Mesenchymal stem cell (in vitro differentiated cells and primary cell): Measurements from ENCODE around the gene CASP2.

ENCODE experiments used
- DNase-seq: peaks from one replicate; pipeline ENCODE4 v3.0.0-alpha.2; 2013
- H2AFZ ChIP-seq: one replicate; pipeline ENCODE4 v1.6.1; 2013; ENCODE audit warnings: low read depth, mild to moderate bottlenecking, control low read depth, inconsistent platforms, low read length, moderate library complexity
- H2AK5ac ChIP-seq: 2 replicates; pipeline ENCODE4 v1.6.1; 2013; ENCODE audit warnings: low read length, moderate library complexity, mild to moderate bottlenecking, inconsistent platforms; ENCODE audit not compliant: severe bottlenecking
- H2BK120ac ChIP-seq: one replicate; pipeline ENCODE4 v1.6.1; 2013; ENCODE audit warnings: low read depth, mild to moderate bottlenecking, inconsistent platforms, low read length, moderate library complexity
- H2BK12ac ChIP-seq, 2 experiments: one replicate each; pipeline ENCODE4 v1.6.1; 2013; ENCODE audit warnings: inconsistent platforms in 2 of 2, low read length in 2 of 2, mild to moderate bottlenecking in 2 of 2, moderate library complexity in 2 of 2, control low read depth in 1 of 2
- H2BK15ac ChIP-seq: one replicate; pipeline ENCODE4 v1.6.1; 2013; ENCODE audit warnings: mild to moderate bottlenecking, low read depth, inconsistent platforms; ENCODE audit not compliant: poor library complexity, severe bottlenecking
- H2BK5ac ChIP-seq: 2 replicates; pipeline ENCODE4 v1.6.1; 2013; ENCODE audit warnings: low read depth, mild to moderate bottlenecking, low read length, control low read depth, inconsistent platforms; ENCODE audit not compliant: poor library complexity, severe bottlenecking
- H3K14ac ChIP-seq, 2 experiments: one replicate each; pipeline ENCODE4 v1.6.1; 2013; ENCODE audit warnings: inconsistent platforms in 2 of 2, low read length in 2 of 2, control low read depth in 1 of 2, mild to moderate bottlenecking in 1 of 2, moderate library complexity in 1 of 2
- H3K18ac ChIP-seq, 2 experiments: one replicate each; pipeline ENCODE4 v1.6.1; 2013; ENCODE audit warnings: inconsistent platforms in 2 of 2, low read length in 2 of 2, control low read depth in 1 of 2, low read depth in 1 of 2, mild to moderate bottlenecking in 1 of 2
- H3K23ac ChIP-seq, 2 experiments: one replicate each; pipeline ENCODE4 v1.6.1; 2013; ENCODE audit warnings: inconsistent platforms in 2 of 2, low read length in 2 of 2, mild to moderate bottlenecking in 2 of 2, moderate library complexity in 2 of 2, control low read depth in 1 of 2
- H3K27ac ChIP-seq: 2 replicates; pipeline ENCODE4 v1.5.1; 2013; ENCODE audit warnings: mild to moderate bottlenecking, moderate library complexity, low read length, control low read depth, inconsistent platforms; ENCODE audit not compliant: poor library complexity, severe bottlenecking
- H3K27me3 ChIP-seq, 2 experiments: 2 replicates each; pipeline versions ENCODE4 v1.6.1 to v1.7.0; 2013; ENCODE audit warnings: low read length in 2 of 2, mild to moderate bottlenecking in 2 of 2, moderate library complexity in 2 of 2, control low read depth in 1 of 2, inconsistent platforms in 1 of 2; ENCODE audit not compliant: control insufficient read depth in 1 of 2, insufficient read depth in 1 of 2
- H3K36me3 ChIP-seq, 2 experiments: 2 replicates each; pipeline versions ENCODE4 v1.6.1 to v1.7.0; 2013; ENCODE audit warnings: low read length in 2 of 2, control low read depth in 1 of 2, inconsistent platforms in 1 of 2, low read depth in 1 of 2, mild to moderate bottlenecking in 1 of 2; ENCODE audit not compliant: insufficient read depth in 2 of 2, control insufficient read depth in 1 of 2
- H3K4ac ChIP-seq, 2 experiments: one replicate each; pipeline ENCODE4 v1.6.1; 2013; ENCODE audit warnings: inconsistent platforms in 2 of 2, low read length in 2 of 2, mild to moderate bottlenecking in 2 of 2, moderate library complexity in 2 of 2, control low read depth in 1 of 2, low read depth in 1 of 2
- H3K4me1 ChIP-seq: 2 replicates; pipeline ENCODE4 v1.6.1; 2013; ENCODE audit warnings: low read depth, low read length, control low read depth; ENCODE audit not compliant: control insufficient read depth, insufficient read depth
- H3K4me2 ChIP-seq: 2 replicates; pipeline ENCODE4 v1.6.1; 2013; ENCODE audit warnings: low read length, mild to moderate bottlenecking, inconsistent platforms; ENCODE audit not compliant: poor library complexity, severe bottlenecking
- H3K4me3 ChIP-seq, 2 experiments: 2 replicates each; pipeline versions ENCODE4 v1.5.1 to v1.7.0; 2013; ENCODE audit warnings: low read length in 2 of 2, mild to moderate bottlenecking in 2 of 2, control low read depth in 1 of 2, low read depth in 1 of 2; ENCODE audit not compliant: insufficient read depth in 1 of 2
- H3K79me1 ChIP-seq: replicated peaks from 2 replicates; pipeline ENCODE4 v1.6.1; 2013; ENCODE audit warnings: mild to moderate bottlenecking, control low read depth, low read length, inconsistent platforms; ENCODE audit not compliant: poor library complexity, severe bottlenecking
- H3K9ac ChIP-seq: 2 replicates; pipeline ENCODE4 v1.7.0; 2013; ENCODE audit warnings: mild to moderate bottlenecking, low read length, moderate library complexity
- H3K9me3 ChIP-seq: 2 replicates; pipeline ENCODE4 v1.7.0; 2013; ENCODE audit warnings: mild to moderate bottlenecking, low read length; ENCODE audit not compliant: control insufficient read depth
- H4K8ac ChIP-seq: one replicate; pipeline ENCODE4 v1.6.1; 2013; ENCODE audit warnings: inconsistent platforms, mild to moderate bottlenecking, low read length, moderate library complexity
- H4K91ac ChIP-seq: one replicate; pipeline ENCODE4 v1.6.1; 2013; ENCODE audit warnings: mild to moderate bottlenecking, low read length, inconsistent platforms
- WGBS: methylation state at CpG from one replicate; pipeline ENCODE4 v1.1.7; 2013; ENCODE audit warnings: mixed read lengths; 5-methylcytosine and 5-hydroxymethylcytosine counted together

CASP2 gene

DNA sequence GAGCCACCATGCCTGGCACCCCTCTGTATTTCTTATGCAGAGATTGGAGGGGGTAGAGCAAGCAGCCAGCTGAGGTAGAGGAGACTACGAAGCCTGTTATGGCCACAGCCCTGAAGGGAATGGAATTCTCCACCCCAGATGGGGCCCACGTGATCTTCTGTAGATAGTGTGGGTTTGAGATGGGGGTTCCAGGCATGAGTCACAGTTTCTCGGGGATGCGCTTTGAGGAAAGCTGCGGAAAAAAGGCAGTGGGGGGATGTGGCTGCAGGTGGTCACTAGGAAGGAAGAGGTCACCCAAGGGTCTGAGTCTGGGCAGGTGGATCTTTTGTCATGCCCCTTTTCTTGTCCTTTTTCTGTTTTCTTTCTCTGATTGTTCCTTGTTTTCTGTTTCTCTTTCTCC lies 62.9 kb downstream of the CASP2 start:
- Histone ChIP-seq H3K36me3 (peaks cover 0 to 6% of the 10 kb centered on the region in 2 experiments), H3K9ac (no peak overlapping the region), H3K79me1 (no peaks in the 10 kb centered on the region), H3K27me3 (peaks cover 31 to 61% of the 10 kb centered on the region in 2 experiments), H4K91ac (no peak overlapping the region), H3K27ac (no peak overlapping the region), H2BK15ac (no peak overlapping the region), H3K4me1 (peaks cover 1% of the 10 kb centered on the region), H2AK5ac (no peak overlapping the region), H3K9me3 (no peaks in the 10 kb centered on the region), H3K4me2 (no peak overlapping the region), H3K4me3 (no peak overlapping the region), H2BK12ac (no peak overlapping the region), H2BK5ac (no peak overlapping the region), H3K18ac (no peak overlapping the region), H2AFZ (no peak overlapping the region), H3K14ac (no peak overlapping the region), H4K8ac (no peak overlapping the region), H3K4ac (no peak overlapping the region), H2BK120ac (no peak overlapping the region), H3K23ac (no peak overlapping the region)
- WGBS: 64% methylated on average over 5 of the region's 5 CpGs
- no peak for DNase-seq

DNA sequence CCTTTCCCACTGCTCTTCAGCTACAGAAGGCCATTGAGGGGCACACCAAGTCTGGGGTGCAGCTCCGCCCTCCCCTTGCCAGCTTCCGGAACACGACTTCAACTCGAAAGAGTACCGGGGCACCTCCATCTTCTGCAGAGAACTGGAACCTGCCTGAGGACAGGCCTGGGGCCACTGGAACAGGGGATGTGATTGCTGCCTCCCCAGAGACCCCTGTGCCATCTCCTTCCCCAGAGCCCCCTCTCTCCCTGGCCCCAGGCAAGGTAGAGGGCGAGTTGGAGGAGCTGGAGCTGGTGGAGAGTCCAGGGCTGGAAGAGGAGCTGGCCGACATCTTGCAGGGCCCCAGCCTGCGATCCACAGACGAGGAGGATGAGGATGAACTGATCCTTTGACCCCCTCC lies 63.4 kb downstream of the CASP2 start:
- Histone ChIP-seq H4K8ac (no peak overlapping the region), H3K27ac (no peak overlapping the region), H3K18ac (no peak overlapping the region), H2BK12ac (no peak overlapping the region), H3K14ac (no peak overlapping the region), H3K79me1 (no peaks in the 10 kb centered on the region), H2BK5ac (no peak overlapping the region), H3K9me3 (no peaks in the 10 kb centered on the region), H4K91ac (no peak overlapping the region), H2BK15ac (no peak overlapping the region), H3K23ac (no peak overlapping the region), H2BK120ac (no peak overlapping the region), H3K9ac (no peak overlapping the region), H3K4me2 (no peak overlapping the region), H3K4ac (no peak overlapping the region), H3K36me3 (peaks cover 0 to 11% of the 10 kb centered on the region in 2 experiments), H3K27me3 (peaks cover 27 to 56% of the 10 kb centered on the region in 2 experiments), H3K4me3 (no peak overlapping the region), H3K4me1 (peaks cover 1% of the 10 kb centered on the region), H2AFZ (no peak overlapping the region), H2AK5ac (no peak overlapping the region)
- no peak for DNase-seq
- 92% methylated on average over 7 of the region's 9 CpGs for WGBS

DNA sequence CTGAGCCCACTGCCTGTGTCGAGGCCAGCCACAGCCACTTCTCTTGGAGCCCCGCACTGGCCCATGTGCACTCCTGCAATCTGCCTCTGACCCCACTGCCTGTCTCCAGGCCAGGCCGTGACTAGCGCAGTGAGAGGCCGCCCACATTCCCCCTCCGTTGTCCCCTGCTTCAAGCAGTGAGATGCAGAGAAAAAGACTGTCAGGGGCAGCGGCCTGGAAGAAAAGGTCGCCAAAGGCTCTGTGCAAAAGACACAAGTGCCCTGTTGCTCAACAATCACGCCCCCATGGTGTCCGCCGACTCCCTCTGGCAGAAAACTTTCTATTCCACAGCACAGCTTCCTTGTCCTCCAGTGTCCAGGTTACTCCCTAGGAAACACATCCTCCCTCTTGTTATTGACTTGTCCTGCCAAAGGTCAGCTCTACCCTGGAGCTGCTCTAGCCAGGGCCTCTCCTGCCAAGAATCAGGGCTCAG lies 64.4 kb downstream of the CASP2 start:
- Histone ChIP-seq H3K4me2 (no peak overlapping the region), H3K9ac (no peak overlapping the region), H2AFZ (no peak overlapping the region), H3K79me1 (no peaks in the 10 kb centered on the region), H2BK5ac (no peak overlapping the region), H3K4ac (no peak overlapping the region), H3K4me3 (no peak overlapping the region), H3K23ac (no peak overlapping the region), H2BK12ac (no peak overlapping the region), H2BK120ac (no peak overlapping the region), H3K14ac (no peak overlapping the region), H3K9me3 (no peaks in the 10 kb centered on the region), H2BK15ac (no peak overlapping the region), H3K27me3 (peaks cover 21 to 48% of the 10 kb centered on the region in 2 experiments), H3K18ac (no peak overlapping the region), H3K27ac (no peak overlapping the region), H2AK5ac (no peak overlapping the region), H3K36me3 (peaks cover 0 to 18% of the 10 kb centered on the region in 2 experiments), H4K91ac (no peak overlapping the region), H4K8ac (no peak overlapping the region), H3K4me1 (peaks cover 1% of the 10 kb centered on the region)
- DNase-seq: no peak
- 68% methylated on average over 11 of the region's 11 CpGs for WGBS

DNA sequence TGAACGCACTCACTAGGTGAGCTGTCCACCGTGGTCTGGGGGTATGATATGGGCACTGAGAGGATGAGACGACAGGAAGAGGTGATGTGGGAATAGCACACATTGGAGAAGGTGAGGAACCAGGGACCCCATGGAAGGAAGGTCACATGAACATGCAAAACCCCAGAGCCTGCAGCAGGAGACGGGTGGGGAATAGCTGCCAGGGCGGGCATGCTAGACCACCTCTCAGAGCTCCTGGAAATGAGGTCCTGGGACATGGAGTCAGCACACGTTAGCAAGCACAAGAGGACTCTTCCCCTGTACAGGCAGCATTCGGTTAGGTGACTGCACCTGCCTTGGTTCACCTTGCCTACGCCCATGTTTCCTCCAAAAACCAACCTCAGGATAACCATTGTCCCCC lies 66.2 kb downstream of the CASP2 start:
- no peak for DNase-seq
- Histone ChIP-seq H3K9me3 (no peaks in the 10 kb centered on the region), H3K4me1 (peaks cover 1% of the 10 kb centered on the region), H4K91ac (no peak overlapping the region), H2BK120ac (no peak overlapping the region), H2AK5ac (no peak overlapping the region), H3K9ac (no peak overlapping the region), H2BK15ac (no peak overlapping the region), H2BK5ac (no peak overlapping the region), H3K4me3 (no peak overlapping the region), H4K8ac (no peak overlapping the region), H2AFZ (no peak overlapping the region), H3K36me3 (peaks cover 0 to 26% of the 10 kb centered on the region in 2 experiments), H3K18ac (no peak overlapping the region), H3K27me3 (peaks cover 5 to 49% of the 10 kb centered on the region in 2 experiments), H3K23ac (no peak overlapping the region), H3K4me2 (no peak overlapping the region), H3K4ac (no peak overlapping the region), H3K79me1 (no peaks in the 10 kb centered on the region), H2BK12ac (no peak overlapping the region), H3K27ac (no peak overlapping the region), H3K14ac (no peak overlapping the region)
- WGBS: 86% methylated on average over 7 of the region's 8 CpGs
